DOHH2 (cell line): ENCODE data around the gene FYCO1.

Experiments
- H3F3A ChIP-seq: fragments of 200-600 bp; sonication (generic), shearing (Covaris generic); 2 replicates; pipeline ENCODE4 v1.6.0; 2016; ENCODE audit warnings: antibody characterized with exemption, mild to moderate bottlenecking; ENCODE audit not compliant: control insufficient read depth, insufficient read depth
- H3K27ac ChIP-seq: fragments of 200-600 bp; sonication (generic); 2 replicates; pipeline ENCODE4 v1.5.1; 2014; ENCODE audit warnings: low read depth, mild to moderate bottlenecking, low read length, moderate library complexity
- H3K27me3 ChIP-seq: fragments of 200-600 bp; sonication (generic); 2 replicates; pipeline ENCODE4 v1.6.1; 2014; ENCODE audit warnings: mild to moderate bottlenecking, low read length, mixed read lengths; ENCODE audit not compliant: control insufficient read depth
- H3K36me3 ChIP-seq: fragments of 200-600 bp; sonication (generic); 2 replicates; pipeline ENCODE4 v1.6.1; 2014; ENCODE audit warnings: mild to moderate bottlenecking, low read length, moderate library complexity, mixed read lengths; ENCODE audit not compliant: control insufficient read depth
- H3K4me1 ChIP-seq: fragments of 200-600 bp; sonication (generic); 2 replicates; pipeline ENCODE4 v1.6.1; 2014; ENCODE audit warnings: mild to moderate bottlenecking, low read length, mixed read lengths; ENCODE audit not compliant: control insufficient read depth
- H3K4me2 ChIP-seq: fragments of 200-600 bp; sonication (generic); 2 replicates; pipeline ENCODE4 v1.6.0; 2014; ENCODE audit warnings: mild to moderate bottlenecking, low read length, moderate library complexity
- H3K4me3 ChIP-seq: fragments of 200-600 bp; sonication (generic); 2 replicates; pipeline ENCODE4 v1.5.1; 2014; ENCODE audit warnings: mild to moderate bottlenecking, low read length, mixed read lengths
- H3K79me2 ChIP-seq: fragments of 200-600 bp; sonication (generic); 2 replicates; pipeline ENCODE4 v1.6.1; 2014; ENCODE audit warnings: mild to moderate bottlenecking, low read length, mixed read lengths; ENCODE audit not compliant: control insufficient read depth
- H3K9me2 ChIP-seq: fragments of 200-600 bp; sonication (generic); replicated peaks from 2 replicates; pipeline ENCODE4 v1.6.1; 2014; ENCODE audit warnings: mild to moderate bottlenecking, low read length, mixed read lengths; ENCODE audit not compliant: control insufficient read depth
- H3K9me3 ChIP-seq: fragments of 200-600 bp; sonication (generic); 2 replicates; pipeline ENCODE4 v1.6.1; 2014; ENCODE audit warnings: antibody characterized with exemption, low read length, mixed read lengths; ENCODE audit not compliant: control insufficient read depth, insufficient read depth
- H4K20me1 ChIP-seq: fragments of 200-600 bp; sonication (generic); 2 replicates; pipeline ENCODE4 v1.6.0; 2014; ENCODE audit warnings: low read depth, mild to moderate bottlenecking, antibody characterized with exemption, low read length, moderate library complexity; ENCODE audit not compliant: control insufficient read depth, insufficient read depth
- EZH2phosphoT487 ChIP-seq: fragments of 200-600 bp; sonication (generic); IDR thresholded peaks from 2 replicates; pipeline ENCODE4 v1.6.1; 2017; ENCODE audit warnings: borderline replicate concordance, mild to moderate bottlenecking, antibody characterized with exemption, low read length, moderate library complexity, mixed read lengths
- TF ChIP-seq, protein P1 (sequence below): fragments of 200-600 bp; sonication (generic); IDR thresholded peaks from one replicate; pipeline ENCODE4 v1.5.1; 2014; ENCODE audit warnings: antibody characterized with exemption, mild to moderate bottlenecking, low read depth, low read length; ENCODE audit not compliant: poor library complexity, severe bottlenecking

The FYCO1 gene

DNA sequence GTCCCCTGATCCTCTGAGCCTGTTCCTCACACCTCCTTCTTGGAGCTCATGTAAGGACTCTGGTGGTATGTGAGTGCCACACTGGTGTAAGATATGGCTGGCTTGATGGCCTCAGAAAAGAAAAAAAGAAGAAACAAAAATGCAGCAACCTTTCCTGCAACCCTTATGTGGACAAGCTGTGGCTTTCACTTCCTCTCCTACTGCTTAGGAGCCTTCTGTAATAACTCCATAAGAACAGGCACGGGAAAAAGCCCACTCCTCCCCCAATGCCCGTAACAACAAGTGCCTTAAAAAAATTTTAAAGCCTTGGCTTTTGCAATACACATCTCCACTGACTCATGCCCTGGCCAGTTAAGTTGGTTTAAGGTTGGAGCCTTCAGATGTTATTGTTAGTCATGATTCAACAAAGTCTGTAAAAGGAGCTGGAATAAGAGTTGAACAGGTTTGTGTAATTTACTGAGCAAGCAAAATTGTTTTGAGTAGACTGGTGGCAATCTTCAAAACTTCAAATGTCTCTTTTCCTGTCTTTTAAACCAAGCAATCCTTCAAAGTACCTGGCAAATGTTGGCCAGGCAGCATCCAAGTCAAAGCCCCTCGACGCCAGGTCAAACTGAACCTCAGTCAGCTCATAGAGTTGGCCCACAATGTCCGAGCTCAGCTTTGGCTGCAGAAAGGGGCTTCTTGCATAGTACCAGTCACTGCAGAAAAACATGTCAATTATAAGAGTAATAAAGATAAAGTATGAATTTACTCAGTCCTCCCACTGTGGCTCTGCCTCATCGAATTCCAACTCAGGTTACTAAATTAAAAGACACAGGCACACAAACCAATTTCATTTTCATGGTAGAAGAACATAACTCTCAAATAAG lies 22.9 kb downstream of the FYCO1 start:
- TF ChIP-seq EZH2phosphoT487 = no peak
- TF ChIP-seq, protein P1, sequence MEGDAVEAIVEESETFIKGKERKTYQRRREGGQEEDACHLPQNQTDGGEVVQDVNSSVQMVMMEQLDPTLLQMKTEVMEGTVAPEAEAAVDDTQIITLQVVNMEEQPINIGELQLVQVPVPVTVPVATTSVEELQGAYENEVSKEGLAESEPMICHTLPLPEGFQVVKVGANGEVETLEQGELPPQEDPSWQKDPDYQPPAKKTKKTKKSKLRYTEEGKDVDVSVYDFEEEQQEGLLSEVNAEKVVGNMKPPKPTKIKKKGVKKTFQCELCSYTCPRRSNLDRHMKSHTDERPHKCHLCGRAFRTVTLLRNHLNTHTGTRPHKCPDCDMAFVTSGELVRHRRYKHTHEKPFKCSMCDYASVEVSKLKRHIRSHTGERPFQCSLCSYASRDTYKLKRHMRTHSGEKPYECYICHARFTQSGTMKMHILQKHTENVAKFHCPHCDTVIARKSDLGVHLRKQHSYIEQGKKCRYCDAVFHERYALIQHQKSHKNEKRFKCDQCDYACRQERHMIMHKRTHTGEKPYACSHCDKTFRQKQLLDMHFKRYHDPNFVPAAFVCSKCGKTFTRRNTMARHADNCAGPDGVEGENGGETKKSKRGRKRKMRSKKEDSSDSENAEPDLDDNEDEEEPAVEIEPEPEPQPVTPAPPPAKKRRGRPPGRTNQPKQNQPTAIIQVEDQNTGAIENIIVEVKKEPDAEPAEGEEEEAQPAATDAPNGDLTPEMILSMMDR = no peak
- Histone ChIP-seq H3K4me3 (no peak overlapping the region), H3K4me1 (peaks cover 10% of the 10 kb centered on the region), H3K27me3 (no peaks in the 10 kb centered on the region), H3K36me3 (peaks cover 73% of the 10 kb centered on the region), H4K20me1 (no peaks in the 10 kb centered on the region), H3K27ac (no peak overlapping the region), H3K79me2 (no peaks in the 10 kb centered on the region), H3K9me3 (no peaks in the 10 kb centered on the region), H3K9me2 (no peaks in the 10 kb centered on the region), H3K4me2 (no peak overlapping the region), H3F3A (peaks cover 5% of the 10 kb centered on the region; the same call in 1 of the 2 replicates)

DNA sequence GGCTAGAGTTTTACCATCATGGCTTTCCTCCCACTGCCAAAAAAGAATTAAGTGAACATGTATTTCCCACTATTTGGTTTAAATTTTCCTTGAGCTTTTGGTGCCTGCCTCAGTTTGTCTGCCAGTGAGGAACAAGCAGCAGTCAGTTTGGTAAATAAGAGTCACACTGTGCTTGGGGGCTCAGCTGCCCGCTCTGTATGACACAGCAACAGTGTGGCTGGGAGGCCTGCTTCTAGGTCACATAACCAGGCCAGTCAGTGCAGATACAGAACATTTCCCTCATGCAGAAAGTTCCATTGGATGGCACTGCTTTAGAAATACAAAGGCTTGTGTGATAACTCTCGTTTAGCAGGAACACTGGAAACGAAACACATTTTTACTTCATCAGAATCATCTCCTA lies 25.7 kb downstream of the FYCO1 start:
- H3F3A ChIP-seq = peaks cover 5% of the 10 kb centered on the region; the same call in 1 of the 2 replicates

DNA sequence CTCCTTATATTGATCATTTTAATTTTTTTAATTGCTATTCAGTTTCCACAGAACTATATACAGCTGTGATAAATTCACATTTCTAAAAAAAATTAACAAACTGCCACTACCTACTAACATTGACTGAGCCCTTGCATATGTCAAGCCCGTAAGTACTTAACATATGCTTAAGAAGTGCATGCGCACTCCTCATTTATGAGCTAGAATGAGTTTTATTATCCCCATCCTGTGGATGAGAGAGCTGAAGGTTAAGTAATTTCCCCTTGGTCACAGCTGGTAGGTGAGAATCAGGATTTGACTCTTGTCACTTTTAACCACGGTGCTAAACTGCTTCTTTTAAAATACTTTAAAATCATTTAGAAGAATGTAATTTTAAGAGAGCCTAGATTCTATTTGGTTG lies 26.5 kb downstream of the FYCO1 start:
- H3K36me3 ChIP-seq = peaks cover 53% of the 10 kb centered on the region

More for the DNA sequence above, 25.7 kb downstream of the FYCO1 start:
- H3K4me2 ChIP-seq = no peak overlapping the region
- H3K9me3 ChIP-seq = no peaks in the 10 kb centered on the region
- no peak for TF ChIP-seq EZH2phosphoT487
- TF ChIP-seq, protein P1 = no peak
- H4K20me1 ChIP-seq = no peaks in the 10 kb centered on the region
- H3K36me3 ChIP-seq = peaks cover 53% of the 10 kb centered on the region
- H3K4me3 ChIP-seq = no peak overlapping the region
- no peaks in the 10 kb centered on the region for H3K27me3 ChIP-seq
- no peak overlapping the region for H3K27ac ChIP-seq
- peaks cover 10% of the 10 kb centered on the region for H3K4me1 ChIP-seq
- H3K9me2 ChIP-seq = no peaks in the 10 kb centered on the region
- H3K79me2 ChIP-seq = no peaks in the 10 kb centered on the region

More for the DNA sequence above, 26.5 kb downstream of the FYCO1 start:
- no peak overlapping the region for H3K4me2 ChIP-seq
- H3K9me2 ChIP-seq = no peaks in the 10 kb centered on the region
- H3K27ac ChIP-seq = no peak overlapping the region
- no peaks in the 10 kb centered on the region for H3K9me3 ChIP-seq
- TF ChIP-seq EZH2phosphoT487 = no peak
- TF ChIP-seq, protein P1 = no peak
- H3F3A ChIP-seq = peaks cover 5% of the 10 kb centered on the region; the same call in 1 of the 2 replicates
- H3K4me3 ChIP-seq = no peak overlapping the region
- no peaks in the 10 kb centered on the region for H3K79me2 ChIP-seq
- peaks cover 10% of the 10 kb centered on the region for H3K4me1 ChIP-seq
- no peaks in the 10 kb centered on the region for H4K20me1 ChIP-seq
- H3K27me3 ChIP-seq = no peaks in the 10 kb centered on the region
